Transverse colon (tissue), 4 donors: ENCODE data around the gene SAMM50. TPM values are rescaled to one million over a fixed set of nuclear protein-coding genes. Genes with fewer than 3 reads are reported as not detected.

Experiments used
- DNase-seq: peaks from one replicate; pipeline ENCODE4 v3.0.0-alpha.2; 2019
- H3K27ac ChIP-seq, 4 donors: fragments of 200-600 bp; sonication (generic); 2 replicates each; pipeline ENCODE4 v1.5.1; 2016 to 2018; ENCODE audit warnings: inconsistent platforms in 4 of 4
- H3K27me3 ChIP-seq: fragments of 200-600 bp; sonication (generic); 2 replicates; pipeline ENCODE4 v1.5.1; 2017; ENCODE audit warnings: inconsistent platforms
- H3K36me3 ChIP-seq, 4 donors: fragments of 200-600 bp; sonication (generic); 2 replicates each; pipeline ENCODE4 v1.5.1; 2017 to 2019; ENCODE audit warnings: inconsistent platforms in 4 of 4
- H3K4me1 ChIP-seq, 4 donors: fragments of 200-600 bp; sonication (generic); 2 replicates each; pipeline ENCODE4 v1.5.1; 2017 to 2020; ENCODE audit warnings: inconsistent platforms in 4 of 4
- H3K4me3 ChIP-seq, 4 donors: fragments of 200-600 bp; sonication (generic); 1 replicate in 1 of 4; 2 replicates in 3 of 4; pipeline versions ENCODE4 v1.5.1 to v1.6.1; 2017 to 2019; ENCODE audit warnings: inconsistent platforms in 4 of 4
- H3K9me3 ChIP-seq, 2 donors: fragments of 200-600 bp; sonication (generic); 2 replicates each; pipeline ENCODE4 v1.5.1; 2017 to 2019; ENCODE audit warnings: inconsistent platforms in 2 of 2
- EP300 ChIP-seq: sonication (generic); formaldehyde crosslinking; IDR thresholded peaks from one replicate; pipeline ENCODE4 v1.6.1; 2017; ENCODE audit warnings: antibody characterized with exemption, low read depth
- POLR2A ChIP-seq: fragments of 450-650 bp; IDR thresholded peaks from one replicate; pipeline ENCODE4 v1.6.1; 2016; ENCODE audit warnings: antibody characterized with exemption, mild to moderate bottlenecking, moderate library complexity
- POLR2AphosphoS5 ChIP-seq, 3 donors: sonication (generic); formaldehyde crosslinking; IDR thresholded peaks; one replicate each; pipeline ENCODE4 v1.6.1; 2016; ENCODE audit warnings: antibody characterized with exemption in 3 of 3
- WGBS, 2 donors: methylation state at CpG; one replicate each; pipeline ENCODE4 v1.1.5; 2018; ENCODE audit warnings: low coverage in 1 of 2; 5-methylcytosine and 5-hydroxymethylcytosine counted together
- in situ Hi-C, 4 donors: fragments of 200-750 bp; cut with MboI; loops; one replicate each; pipeline versions ENCODE4 v1.15.0 to v1.15.1; 2017; ENCODE audit warnings: low sequenced_read_pairs in 3 of 4, low pct_ligation_motif_present in 1 of 4, low pct_unique_long_range_greater_than_20kb in 1 of 4
- intact Hi-C: fragments of 100-400 bp; cut with DNase I; formaldehyde crosslinking; loops from one replicate; pipeline ENCODE4 v1.15.1; 2023; ENCODE audit warnings: low total_unique reads
- total RNA-seq, 4 donors: library from RNA; depleted of rRNA; stranded (reverse); fragments of >200 nt; gene quantifications; one replicate each; pipeline ENCODE4 v1.1.0, GENCODE V29; 2016
- TF ChIP-seq, protein P1 (sequence below), 5 experiments: fragments of 200-600 bp in 3 of 5; fragments of 450-650 bp in 2 of 5; sonication (generic) in 3 of 5; IDR thresholded peaks; 1 replicate in 2 of 5; 2 replicates in 3 of 5; pipeline ENCODE4 v1.5.1; 2016 to 2017; ENCODE audit warnings: antibody characterized with exemption in 5 of 5, inconsistent platforms in 3 of 5, mild to moderate bottlenecking in 2 of 5, moderate library complexity in 1 of 5

SAMM50 gene
- total RNA-seq, 4 donors from 2014 or later, result 9.0 to 82.6 (median 33.3) TPM

DNA sequence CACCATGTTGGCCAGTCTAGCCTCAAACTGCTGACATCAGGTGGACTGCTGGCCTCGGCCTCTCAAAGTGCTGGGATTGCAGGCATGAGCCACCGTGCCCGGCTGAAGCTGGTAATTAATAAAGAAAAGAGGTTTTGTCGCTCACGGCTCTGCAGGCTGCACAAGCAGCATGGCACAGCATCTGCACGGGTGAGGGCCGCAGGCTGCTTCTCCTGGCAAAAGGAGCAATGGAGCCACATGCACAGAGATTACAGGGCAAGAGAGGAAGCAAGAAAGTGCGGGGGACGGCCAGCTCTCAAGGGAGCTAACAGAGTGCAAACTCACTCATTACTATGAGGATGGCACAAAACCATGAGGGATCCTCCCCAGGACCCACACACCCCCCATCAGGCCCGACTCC, 64.2 kb downstream of the SAMM50 start:
- in situ Hi-C loops, result no loop called here
- Histone ChIP-seq H3K4me3 (no peak overlapping the region), H3K9me3 (no peaks in the 10 kb centered on the region), H3K4me1 (peaks cover 3 to 5% (median 4%) of the 10 kb centered on the region in 4 donors), H3K36me3 (no peaks in the 10 kb centered on the region), H3K27ac (no peak overlapping the region), H3K27me3 (peaks cover 2% of the 10 kb centered on the region)
- intact Hi-C loops, result no loop called here
- WGBS, 2 donors, result 85% methylated on average over 10 of the region's 10 CpGs; no CpG with 5 or more reads in 1 of the 2 donors
- DNase-seq, result no peak
- TF ChIP-seq EP300 (no peak), POLR2A (no peak), POLR2AphosphoS5 (IDR thresholded peaks at IDR 0.05) (no peak)
- TF ChIP-seq, protein P1, sequence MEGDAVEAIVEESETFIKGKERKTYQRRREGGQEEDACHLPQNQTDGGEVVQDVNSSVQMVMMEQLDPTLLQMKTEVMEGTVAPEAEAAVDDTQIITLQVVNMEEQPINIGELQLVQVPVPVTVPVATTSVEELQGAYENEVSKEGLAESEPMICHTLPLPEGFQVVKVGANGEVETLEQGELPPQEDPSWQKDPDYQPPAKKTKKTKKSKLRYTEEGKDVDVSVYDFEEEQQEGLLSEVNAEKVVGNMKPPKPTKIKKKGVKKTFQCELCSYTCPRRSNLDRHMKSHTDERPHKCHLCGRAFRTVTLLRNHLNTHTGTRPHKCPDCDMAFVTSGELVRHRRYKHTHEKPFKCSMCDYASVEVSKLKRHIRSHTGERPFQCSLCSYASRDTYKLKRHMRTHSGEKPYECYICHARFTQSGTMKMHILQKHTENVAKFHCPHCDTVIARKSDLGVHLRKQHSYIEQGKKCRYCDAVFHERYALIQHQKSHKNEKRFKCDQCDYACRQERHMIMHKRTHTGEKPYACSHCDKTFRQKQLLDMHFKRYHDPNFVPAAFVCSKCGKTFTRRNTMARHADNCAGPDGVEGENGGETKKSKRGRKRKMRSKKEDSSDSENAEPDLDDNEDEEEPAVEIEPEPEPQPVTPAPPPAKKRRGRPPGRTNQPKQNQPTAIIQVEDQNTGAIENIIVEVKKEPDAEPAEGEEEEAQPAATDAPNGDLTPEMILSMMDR (IDR thresholded peaks at IDR 0.05), result no peak

DNA sequence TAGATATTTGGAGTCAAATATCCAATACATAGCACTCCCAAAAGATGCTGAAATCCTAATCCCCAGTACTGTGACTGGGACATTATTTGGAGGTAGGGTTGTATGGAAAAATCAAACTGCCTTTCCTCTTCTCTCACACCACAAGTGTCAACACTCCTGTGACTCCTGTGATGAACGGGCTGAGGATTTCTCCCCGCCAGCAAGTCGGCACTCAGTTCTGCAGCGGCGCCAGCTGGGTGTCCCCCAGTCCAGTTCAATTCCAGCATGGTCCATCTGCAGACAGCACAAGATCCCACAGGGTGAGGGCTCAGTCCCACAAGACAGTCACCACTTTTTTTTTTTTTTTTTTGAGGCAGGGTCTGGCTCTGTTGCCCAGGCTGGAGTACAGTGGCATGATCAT, 64.6 kb downstream of the SAMM50 start:
- H3K4me3 ChIP-seq, result no peak overlapping the region
- no peak for DNase-seq
- H3K27ac ChIP-seq, result no peak overlapping the region
- TF ChIP-seq, protein P1 (IDR thresholded peaks at IDR 0.05), result no peak
- TF ChIP-seq POLR2AphosphoS5 (IDR thresholded peaks at IDR 0.05), result no peak
- no peak for TF ChIP-seq EP300
- TF ChIP-seq POLR2A, result no peak
- H3K4me1 ChIP-seq, result peaks cover 3 to 8% (median 4%) of the 10 kb centered on the region in 4 donors
- WGBS, 2 donors, result 85 to 98% methylated on average over 4 to 5 of the region's 5 CpGs
- H3K36me3 ChIP-seq, result no peaks in the 10 kb centered on the region
- H3K9me3 ChIP-seq, result no peaks in the 10 kb centered on the region
- H3K27me3 ChIP-seq, result peaks cover 7% of the 10 kb centered on the region
- intact Hi-C loops, result no loop called here
- in situ Hi-C loops, result no loop called here

DNA sequence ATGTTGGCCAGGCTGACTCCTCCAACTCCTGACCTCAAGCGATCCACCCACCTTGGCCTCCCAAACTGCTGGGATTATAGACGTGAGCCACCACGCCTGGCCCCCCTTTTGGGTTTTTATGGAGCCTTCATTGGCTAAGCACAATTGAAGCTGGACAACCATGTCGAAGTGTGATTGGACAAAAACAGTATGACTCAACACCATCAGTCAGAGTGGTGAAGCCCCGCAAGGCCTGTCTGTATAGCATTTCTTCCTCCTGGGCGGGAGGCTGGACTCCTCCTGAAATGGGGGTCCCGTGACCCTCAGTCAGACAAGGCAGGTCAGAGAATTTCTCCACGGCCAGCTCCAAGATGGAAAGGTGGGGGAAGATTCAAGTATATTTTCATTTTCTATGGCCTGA, 65.7 kb downstream of the SAMM50 start:
- in situ Hi-C loops, result no loop called here
- WGBS, 2 donors, result 83 to 95% methylated on average over 2 to 8 of the region's 8 CpGs
- Histone ChIP-seq H3K4me3 (no peak overlapping the region), H3K27me3 (peaks cover 10% of the 10 kb centered on the region), H3K9me3 (no peaks in the 10 kb centered on the region), H3K27ac (no peak overlapping the region), H3K36me3 (no peaks in the 10 kb centered on the region), H3K4me1 (peaks cover 3 to 16% (median 6%) of the 10 kb centered on the region in 4 donors)
- intact Hi-C loops, result no loop called here
- no peak for DNase-seq
- TF ChIP-seq, protein P1 (IDR thresholded peaks at IDR 0.05), result no peak
- TF ChIP-seq POLR2AphosphoS5 (IDR thresholded peaks at IDR 0.05) (no peak), POLR2A (no peak), EP300 (no peak)

DNA sequence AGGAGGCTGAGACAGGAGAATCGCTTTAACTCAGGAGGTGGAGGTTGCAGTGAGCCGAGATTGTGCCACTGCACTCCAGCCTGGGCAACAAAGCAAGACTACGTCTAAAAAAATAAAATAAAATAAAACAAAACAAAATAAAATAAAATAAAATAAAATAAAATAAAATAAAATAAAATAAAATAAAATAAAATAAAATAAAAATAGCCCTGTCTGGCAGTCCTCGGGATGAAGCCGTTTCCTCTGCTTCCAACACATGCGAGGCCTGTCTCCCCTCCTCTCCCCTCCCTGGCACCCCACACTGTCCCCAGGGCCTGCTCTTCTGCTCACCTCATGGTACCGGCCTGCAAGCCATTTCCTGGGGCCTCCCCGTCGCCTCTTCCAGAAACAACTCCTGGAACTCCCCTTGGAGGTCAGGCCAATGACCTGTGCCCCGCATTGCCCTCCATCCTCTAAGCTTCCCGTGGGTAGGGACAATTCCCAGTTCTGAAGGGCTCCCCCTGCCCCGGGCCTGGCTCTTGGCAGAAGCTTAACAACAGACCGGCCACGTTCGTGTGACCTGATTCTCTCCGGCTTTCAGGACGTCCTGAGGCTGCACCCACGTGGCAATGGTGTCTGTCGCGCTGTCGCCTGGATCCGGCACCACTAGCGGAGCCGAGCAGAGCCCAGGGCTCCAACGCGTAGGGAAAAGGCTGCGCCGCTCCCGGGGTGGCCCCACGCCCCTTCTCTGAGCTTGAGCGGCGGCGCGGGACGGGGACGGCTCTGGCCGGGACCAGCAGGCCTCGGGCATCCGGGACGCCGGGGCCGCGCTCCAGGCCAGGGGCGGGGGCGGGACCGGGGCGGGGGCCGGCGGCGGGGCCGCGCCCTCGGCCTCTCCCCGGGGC, 68.4 kb downstream of the SAMM50 start:
- WGBS, 2 donors, result 15 to 88% methylated on average over 5 to 36 of the region's 54 CpGs
- peak; percentile 50 for DNase-seq
- TF ChIP-seq POLR2A (peak; percentile 32), EP300 (no peak), POLR2AphosphoS5 (IDR thresholded peaks at IDR 0.05) (peak in 1 of 3 donors; percentile 10)
- no peaks in the 10 kb centered on the region for H3K36me3 ChIP-seq
- no peaks in the 10 kb centered on the region for H3K9me3 ChIP-seq
- intact Hi-C loops (no loop called here), in situ Hi-C loops (no loop called here)
- peaks cover 3 to 17% (median 10%) of the 10 kb centered on the region in 4 donors for H3K4me1 ChIP-seq
- H3K27me3 ChIP-seq, result peaks cover 10% of the 10 kb centered on the region
- peak overlapping the region; percentile 56 to 67 (median 60) for H3K4me3 ChIP-seq
- H3K27ac ChIP-seq, result peak overlapping the region; percentile 82 to 86 (median 84)
